Right kidney (tissue), 1 donor: ENCODE data around the gene PAPPA2.
"Not testable (repeated sequence)": the region's sequence is repeated elsewhere in the genome, so short reads cannot be mapped to it uniquely, and the experiment has no call there.

Experiments
- DNase-seq: peaks from one replicate; pipeline ENCODE4 v3.0.0-alpha.2; 2016

Gene PAPPA2

DNA sequence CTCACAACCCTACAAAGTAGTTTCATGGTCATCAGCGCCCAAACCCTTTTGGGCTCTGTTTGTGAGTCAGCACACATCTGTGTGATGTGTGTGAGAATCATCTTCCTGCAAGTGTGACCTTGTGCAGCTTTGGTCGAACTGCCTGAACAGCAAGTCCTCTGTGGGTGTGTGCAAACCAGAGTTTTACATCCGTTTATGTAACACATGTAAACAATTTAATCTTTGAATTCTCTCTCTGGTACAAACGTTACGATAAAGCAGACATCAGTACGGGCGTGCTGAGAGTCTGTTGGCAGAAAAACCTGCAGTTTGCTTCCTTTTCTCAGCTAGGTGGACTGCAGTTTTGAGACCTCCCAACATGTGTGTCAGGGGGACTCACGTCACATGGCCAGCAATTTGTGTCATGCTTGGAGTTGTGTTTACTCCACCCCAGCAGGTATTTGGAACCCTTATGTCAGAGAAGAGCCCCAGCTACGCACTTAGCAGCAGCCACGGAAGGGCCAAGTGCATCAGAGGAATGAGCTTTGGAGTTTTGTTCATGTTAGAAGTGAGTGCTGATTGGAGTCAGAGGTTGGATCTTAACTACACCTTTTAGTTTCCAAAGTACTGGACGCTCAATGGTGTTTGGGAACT, 230.8 kb downstream of the PAPPA2 start:
- DNase-seq, result no peak

DNA sequence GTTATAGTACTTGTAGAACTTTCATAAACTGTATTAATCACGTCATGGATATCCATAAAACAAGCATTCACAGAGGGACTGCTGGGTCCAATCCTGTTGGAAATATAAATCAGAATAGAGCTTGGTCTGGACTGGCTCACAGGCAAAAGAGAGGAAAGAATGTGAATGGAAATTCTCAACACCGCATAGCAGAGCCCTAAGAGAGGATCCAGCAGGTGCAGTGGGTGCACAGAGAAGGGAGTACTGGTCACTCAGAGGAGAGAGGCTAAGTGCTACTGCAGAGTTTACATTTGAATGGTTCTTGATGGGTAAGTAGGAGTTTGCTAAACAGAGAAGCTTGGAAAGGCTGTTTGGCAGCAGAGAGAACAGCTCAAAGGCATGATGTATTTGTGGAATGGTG, 231.7 kb downstream of the PAPPA2 start:
- no peak for DNase-seq

DNA sequence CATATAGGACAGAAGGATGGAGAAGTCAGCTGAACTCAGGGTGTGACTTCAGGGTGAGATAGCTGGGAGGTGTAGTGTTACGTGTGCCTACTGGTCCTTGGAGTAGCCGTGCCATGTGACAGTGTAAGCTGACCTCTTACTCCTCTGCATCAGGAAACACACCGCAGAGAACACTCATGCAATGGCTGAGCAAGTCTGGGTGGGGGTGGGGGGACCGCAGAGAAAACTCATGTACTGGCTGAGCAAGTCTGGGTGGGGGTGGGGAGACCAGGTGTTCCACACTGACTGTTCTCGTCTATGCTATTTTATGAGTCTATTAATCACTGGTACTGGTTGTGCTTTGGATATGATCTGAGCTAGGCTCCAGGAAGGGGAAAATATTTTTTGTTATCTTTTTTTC, 233.1 kb downstream of the PAPPA2 start:
- no peak for DNase-seq

DNA sequence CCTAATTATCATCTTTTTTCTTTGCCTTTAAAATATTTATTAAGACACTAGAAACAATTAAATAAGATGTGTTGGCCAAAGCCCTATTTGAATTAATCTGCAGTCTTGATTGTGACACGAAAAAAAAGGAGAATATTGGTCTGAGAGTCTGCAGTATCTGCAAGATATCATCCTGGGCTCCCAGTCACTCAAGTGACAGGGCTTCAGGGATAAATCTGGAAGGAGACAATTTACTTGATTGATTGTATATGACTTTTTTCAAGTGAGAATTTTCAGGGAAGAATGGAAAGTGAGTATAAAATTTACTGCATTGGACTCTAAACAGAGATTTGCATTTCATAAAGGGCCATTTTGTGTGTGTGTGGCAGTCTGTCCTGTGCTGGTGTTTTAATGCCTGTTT, 233.7 kb downstream of the PAPPA2 start:
- no peak for DNase-seq

DNA sequence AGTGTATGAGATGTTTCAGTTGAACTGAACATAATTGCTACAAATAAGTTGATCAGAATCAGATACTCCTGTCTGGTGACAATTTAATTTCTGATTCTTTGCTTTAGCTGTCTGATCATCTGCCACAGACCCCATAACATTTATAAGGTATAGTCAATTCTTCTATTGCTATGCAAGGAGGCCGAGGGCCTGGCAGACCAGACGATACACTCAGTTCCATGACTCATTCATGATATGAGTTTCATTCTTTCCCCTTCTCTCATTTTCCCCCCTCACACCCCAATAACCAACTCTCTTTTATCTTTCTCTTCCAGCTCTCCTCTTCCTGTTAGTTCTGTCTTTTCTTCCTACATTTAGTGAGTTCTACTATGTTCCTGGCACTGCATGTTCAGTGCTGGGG, 236.8 kb downstream of the PAPPA2 start:
- no peak for DNase-seq

DNA sequence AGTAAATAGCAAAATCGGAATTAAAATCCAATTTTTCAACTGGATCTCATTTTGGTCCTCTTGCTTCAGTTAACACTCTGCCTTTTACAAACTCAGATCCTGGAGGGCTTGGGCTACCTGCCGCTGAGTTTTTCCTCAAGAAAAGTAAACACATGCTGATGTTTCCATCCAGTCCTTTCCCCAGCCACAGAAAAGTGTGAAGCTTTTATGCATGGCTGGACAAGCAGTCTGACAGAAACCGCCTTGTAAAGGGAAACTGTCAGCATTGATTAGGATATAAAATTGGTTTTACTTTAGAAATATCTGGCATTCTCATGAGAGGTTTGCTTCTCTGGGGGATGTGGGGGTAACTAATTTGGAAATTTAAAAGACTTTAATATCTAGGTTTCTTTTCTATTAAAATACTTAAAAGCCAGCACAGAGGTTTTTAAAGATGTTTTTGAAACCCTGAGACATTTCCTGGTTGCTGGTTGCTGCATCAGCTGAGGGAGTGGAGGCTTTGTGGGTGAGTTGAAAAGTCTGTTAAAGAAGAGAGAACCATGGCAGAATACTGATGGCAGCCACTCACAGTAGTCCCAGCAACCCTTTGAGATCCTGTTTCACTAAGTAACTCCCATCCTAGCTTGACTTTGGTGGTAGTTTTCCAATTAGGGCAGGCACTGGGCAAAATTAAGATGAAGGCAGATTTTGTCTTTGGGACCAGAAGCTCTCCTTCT, 238.3 kb downstream of the PAPPA2 start:
- DNase-seq, result no peak

DNA sequence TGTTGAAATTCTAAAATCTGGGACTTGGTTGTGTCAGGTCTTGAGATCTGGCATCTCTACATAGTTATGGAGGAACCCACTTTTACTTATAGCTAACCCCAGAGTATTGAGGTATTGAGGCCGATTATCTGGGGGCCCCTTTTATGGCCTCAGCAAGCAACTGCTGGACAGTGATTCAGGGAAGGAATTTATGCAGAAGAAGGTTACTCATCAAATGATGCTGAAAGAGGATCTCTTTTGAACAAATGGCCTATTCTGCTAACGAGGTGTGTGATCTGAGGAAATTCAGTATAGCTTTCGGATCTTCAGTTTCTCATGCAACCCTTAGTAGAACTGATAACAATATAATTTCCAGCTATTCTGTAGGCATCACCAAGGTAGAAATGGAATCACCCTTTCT, 239.9 kb downstream of the PAPPA2 start:
- no peak for DNase-seq

DNA sequence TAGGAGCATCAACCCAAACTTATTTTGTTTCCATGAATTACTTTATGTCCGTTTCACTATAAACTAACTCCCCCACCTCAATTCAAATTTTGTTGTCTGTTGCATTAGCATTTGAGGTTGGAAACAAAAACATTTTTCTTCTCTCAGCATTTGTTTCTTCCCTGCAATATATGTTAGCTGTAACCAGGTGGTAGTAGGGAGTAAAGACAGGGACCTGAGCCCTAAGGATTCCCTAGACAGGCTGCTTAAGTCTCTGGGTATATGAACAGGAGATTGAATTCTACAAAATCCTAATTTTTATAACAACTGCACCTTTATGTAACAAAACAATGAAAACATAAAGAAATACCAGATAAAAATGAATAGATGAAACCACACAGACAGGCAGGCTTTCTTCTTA, 242.6 kb downstream of the PAPPA2 start:
- DNase-seq, result no peak

DNA sequence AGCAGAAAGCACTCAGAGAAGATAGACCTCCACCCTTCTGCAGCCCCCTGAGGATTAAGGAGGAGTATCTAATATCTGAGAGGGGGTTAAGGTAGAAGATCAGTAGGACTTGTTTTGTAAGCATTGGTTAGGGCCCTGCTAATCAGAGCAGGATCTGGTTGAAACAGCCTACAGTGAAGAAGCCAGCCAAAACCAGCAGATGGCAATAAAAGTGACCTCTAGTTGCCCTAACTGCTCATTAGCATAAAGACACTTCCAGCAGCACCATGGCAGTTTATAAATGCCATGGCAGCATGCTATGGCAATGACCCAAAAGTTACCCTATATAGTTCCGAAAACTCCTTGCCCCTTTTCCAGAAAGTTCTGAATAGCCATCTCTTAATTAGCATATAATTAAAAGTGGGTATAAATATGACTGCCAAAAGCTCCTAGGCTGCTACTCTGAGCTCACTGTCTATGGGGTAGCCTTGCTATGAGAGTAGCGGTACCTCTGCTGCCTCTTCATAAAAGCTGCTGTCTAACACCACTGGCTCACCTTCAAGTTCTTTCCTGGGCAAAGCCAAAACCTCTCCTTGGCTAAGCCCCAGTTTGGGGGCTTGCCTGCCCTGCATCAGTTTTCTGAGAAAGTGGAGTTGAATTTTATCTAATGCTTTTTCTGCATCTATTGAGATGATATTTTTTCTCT, 254.2 kb downstream of the PAPPA2 start:
- DNase-seq, result no peak

DNA sequence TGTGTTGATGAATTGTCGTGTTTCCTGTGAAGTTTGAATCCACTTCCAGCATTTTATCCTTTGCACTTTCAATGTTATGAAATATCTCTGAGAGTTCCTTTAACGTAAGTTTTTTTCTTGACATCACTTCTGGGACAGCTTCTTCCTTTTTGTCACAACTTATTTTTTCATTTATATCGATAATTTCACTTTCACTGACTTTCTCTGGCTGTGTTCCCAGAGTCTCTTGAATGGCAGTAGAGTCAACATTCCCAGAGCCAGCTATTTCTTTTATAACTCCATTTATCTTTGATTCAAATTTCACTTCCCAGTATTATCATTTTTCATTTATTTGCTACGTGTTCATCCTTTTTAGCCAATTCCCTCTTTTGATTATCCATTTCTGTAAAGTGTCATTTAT, 256.5 kb downstream of the PAPPA2 start:
- no peak for DNase-seq

DNA sequence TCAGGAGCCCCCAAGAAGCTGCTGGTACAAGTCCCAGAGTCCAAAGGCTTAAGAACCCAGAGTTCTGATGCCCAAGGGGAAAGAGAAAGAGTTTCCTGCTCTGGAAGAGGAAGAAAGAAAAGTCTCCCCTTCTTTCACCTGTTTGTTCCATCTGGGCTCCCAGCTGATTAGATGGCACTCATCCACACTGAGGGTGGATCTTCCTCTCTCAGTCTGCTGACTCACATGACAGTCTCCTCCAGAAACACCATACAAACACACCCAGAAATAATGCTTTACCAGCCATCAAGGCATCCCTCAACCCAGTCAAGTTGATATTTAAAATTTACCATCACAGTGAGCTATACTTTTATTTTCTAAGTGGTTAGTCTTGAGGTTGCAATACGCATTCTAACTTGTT, 257.9 kb downstream of the PAPPA2 start:
- no peak for DNase-seq

DNA sequence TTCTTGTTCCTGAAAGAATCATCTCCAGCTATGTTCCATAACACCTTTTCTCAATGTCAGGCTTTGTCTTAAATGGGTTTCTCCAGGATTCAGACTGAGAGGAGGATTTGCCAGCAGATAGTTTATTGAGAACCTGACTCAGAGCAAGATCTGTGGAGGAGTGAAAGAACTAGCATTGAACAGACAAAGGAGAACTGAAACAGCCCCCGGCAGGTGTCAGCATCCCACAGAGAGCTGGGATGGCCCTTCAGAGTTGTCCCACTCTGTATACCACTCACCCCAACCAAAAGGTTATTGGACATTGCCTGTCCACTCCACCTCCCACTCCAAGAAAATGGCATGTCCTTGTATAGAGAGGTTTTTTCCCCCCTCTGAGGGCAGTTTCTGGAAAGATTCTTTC, 270.7 kb downstream of the PAPPA2 start:
- no peak for DNase-seq

DNA sequence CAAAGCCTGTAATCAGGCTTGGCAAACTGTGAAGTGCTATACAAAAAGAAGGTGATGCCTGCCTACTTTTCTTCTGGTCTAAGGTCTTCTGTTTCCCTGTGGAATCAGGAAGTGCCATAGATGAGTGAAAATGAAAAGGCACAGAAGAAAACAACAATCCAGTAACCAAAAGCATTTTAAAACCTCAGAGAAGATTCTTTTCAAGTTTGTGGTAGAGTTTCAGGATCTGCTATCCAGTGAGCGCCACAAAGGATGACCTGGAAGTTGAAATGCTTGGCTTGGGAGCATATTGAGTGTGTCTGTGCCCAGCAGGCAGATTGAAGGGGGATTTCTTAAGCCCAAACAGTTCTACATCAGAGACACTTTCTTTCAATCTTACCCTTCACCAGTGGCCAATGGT, 272.2 kb downstream of the PAPPA2 start:
- no peak for DNase-seq

DNA sequence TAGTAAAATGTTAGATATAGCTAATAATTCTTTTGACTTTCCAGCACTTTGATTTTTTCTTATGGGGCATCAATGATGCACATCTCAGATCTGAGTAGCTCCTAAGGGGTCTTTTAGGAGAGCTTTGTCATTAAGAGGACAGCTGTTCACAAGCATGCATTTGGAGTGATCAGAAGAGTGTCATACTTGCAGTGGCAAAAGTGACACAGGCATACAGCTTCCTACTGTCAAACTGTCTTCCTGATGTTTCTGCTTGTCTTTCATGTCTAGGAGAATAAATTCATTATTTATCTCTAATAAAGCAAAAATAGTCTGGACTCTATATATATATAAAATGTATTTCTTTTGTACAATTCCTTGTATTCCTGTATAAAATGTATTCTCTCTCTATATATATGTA, 273.0 kb downstream of the PAPPA2 start:
- no peak for DNase-seq

DNA sequence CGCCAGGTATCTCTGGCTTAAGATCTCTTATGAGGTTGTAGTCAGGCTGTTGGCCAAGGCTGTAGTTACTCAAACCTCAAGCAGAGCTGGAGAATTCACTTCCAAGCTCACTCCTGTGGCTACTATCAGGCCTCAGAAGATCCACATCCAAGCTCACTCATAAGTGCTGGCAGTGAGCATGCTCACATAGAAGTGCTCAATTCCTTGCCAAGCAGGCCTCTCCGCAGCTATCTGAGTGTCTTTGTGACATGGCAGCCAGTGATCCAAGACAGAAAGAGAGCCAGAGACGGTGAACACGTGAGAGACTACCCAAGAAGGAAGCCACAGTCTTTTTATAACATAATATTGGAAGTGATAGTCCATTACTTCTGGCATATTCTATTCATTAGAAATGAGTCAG, 278.2 kb downstream of the PAPPA2 start:
- no peak for DNase-seq

DNA sequence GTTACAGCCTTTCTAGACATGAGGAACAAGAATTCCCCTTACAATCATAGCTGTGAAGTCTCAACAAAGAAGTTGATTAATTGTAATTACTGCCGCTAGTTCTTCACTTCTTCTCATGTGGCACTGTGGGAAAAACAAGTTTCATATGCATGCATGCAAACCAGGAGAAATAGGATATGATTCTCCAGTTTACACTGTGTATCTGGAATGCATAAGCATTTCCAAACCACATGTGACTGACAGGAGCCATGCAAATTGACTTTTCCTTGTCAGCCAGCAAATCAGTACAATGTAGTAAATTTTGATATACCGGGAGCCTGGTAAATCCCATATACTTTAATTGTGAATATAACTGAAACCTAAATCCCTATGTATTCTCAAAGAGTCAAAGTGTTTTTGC, 279.3 kb downstream of the PAPPA2 start:
- DNase-seq, result no peak

DNA sequence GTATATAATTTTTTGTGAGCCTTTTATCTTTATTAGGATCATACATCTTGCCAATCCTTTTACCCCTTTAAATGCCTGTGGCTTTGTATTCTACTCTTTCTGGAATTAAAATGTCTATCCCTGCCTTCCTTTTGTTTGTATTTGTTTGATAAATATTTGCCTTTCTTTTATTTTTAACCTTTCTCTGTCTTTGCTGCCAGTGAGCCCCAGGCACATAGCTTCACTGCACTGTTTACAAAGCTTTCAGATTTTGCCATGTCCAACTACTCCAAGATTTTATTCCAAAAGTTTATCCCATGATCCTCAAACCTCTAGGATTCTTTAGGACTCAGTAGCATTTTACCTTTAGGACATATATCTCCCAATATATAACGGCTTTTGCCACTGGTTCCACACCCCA, 281.2 kb downstream of the PAPPA2 start:
- DNase-seq, result no peak

DNA sequence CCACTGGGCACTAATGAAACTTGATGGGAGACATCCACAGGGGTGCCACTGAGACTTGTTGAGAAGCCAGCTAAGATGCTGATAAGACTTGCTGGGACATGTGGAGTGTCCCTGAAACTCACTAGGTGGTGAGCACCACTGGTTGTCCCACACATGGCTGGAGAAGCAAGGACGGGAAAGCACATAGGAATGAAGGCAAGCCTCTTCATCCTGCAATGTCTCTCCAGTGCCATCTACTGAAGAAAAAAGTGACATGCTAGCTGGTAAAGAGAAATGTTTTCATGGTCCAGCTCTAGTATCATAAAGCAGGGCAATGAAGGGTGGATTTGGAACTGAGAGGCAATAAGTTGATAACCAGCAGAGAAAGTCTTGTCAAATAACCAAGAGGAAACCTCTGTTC, 283.0 kb downstream of the PAPPA2 start:
- DNase-seq, result no peak

DNA sequence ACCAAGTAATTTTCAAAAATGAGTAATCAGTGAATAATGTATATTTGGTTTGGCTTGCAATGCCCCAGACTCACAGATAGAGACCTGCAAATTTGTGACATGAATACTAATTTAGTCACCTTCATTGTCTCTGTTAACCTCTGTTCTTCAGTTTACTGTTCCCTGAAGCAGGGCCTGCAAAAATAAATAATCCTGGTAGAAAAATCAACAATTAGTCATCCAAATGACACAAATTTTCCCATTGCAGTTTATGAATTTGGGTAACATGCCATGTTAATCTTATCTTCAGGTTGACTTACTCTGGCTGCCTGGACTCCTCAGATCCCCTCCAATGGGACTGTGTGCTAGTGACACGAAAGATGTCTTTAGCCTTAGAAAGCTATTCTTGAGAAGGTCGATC, 289.5 kb downstream of the PAPPA2 start:
- DNase-seq, result no peak

DNA sequence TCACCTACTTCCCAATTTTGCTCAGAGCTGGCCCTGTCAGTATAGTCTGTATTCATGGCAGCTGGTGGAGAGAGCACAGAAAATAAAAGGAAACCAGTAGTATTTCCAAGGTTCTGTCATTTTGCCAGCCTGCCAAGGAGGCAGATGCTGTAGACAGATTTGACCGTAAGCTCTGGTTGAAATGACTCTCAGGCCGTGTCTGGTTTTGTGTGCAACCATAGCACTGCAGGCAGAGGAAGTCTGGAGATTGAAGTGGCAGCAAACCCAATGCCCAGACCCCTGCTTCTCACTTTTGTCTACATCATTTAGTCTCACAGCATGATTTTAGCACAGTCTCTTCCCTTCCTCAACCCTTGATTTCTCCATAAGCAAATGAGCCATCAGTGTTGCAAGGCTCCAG, 291.7 kb downstream of the PAPPA2 start:
- no peak for DNase-seq

DNA sequence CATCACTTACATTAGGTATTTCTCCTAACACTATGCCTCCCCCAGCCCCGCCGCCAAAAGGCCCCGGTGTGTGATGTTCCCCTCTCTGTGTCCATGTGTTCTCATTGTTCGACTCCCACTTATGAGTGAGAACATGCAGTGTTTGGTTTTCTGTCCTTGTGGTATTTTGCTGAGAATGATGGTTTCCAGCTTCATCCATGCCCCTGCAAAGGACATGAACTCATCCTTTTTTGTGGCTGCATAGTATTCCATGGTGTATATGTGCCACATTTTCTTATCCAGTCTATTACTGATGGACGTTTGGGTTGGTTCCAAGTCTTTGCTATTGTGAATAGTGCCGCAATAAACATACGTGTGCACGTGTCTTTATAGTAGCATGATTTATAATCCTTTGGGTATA, 293.8 kb downstream of the PAPPA2 start:
- not testable (repeated sequence) for DNase-seq

DNA sequence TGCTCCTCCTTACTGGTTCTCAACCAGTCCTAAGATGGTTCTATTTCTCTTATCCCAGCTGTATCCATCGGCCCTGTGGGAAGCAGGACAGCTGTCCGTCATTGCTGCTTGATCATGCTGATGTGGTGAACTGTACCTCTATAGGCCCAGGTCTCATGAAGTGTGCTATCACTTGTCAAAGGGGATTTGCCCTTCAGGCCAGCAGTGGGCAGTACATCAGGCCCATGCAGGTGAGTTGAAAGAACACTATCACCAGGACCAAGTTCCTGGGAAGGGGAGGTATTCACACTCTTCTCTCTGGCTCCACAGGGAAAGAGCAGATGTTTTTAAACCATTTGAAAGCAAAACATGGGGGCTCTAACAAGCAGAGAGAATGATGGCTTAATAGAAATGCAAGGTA, 302.6 kb downstream of the PAPPA2 start:
- no peak for DNase-seq

DNA sequence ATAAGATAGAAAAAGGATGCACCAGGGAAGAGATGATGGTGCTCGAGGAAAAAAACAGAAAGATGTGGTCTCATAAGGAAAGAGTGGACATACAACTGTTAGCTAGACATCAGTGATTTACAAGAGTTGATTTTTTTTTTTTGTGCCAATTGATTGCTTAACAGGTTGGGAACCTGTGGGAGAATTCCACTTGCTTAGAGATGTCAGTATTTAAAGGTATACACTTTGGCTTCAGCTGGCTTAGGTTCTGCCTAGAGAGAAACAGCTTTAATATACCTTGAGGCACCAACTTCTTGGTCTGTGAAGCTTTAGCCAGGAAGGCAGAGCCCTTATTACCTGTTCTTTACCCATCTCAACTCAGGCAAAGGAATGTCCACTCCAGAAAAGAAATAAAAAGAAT, 303.8 kb downstream of the PAPPA2 start:
- no peak for DNase-seq

DNA sequence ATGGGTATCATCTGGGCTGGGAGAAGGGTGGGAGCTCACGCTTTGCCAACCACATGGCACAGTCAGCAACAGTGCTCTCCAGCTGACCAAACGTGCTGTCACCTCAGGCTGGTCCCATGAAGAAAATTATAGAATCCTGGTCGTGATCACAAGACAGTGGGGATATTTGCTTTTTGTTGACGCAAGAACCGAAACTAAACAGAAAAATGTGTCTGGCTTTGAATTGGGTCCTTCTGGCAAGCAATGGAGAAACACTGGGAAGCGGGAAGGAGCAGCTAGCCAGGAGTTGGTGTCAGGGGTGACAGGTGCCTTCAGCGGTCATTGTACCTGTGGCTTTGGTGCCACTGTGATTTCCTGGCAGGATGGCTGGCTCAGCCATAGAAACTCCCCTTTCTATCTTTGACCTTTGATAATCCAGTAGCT, 304.8 kb downstream of the PAPPA2 start:
- no peak for DNase-seq
